HG02885 (cell line): Measurements from ENCODE around the gene CC2D1B.

Experiments
- ATAC-seq: cut with Tn5 transposase; IDR thresholded peaks from one replicate; pipeline ENCODE4 v1.9.1; 2021; ENCODE audit warnings: mild to moderate bottlenecking; ENCODE audit not compliant: unreplicated experiment, poor library complexity

Gene CC2D1B

GRCh38 chr1:52306227-52307006, 59.6 kb downstream of the CC2D1B start:
- ATAC-seq: no peak

GRCh38 chr1:52305417-52306226, 60.4 kb downstream of the CC2D1B start:
- ATAC-seq: no peak
